ENCODE data around the gene GJB1.
"Not testable (repeated sequence)": the region's sequence is repeated elsewhere in the genome, so short reads cannot be mapped to it uniquely, and the experiment has no call there.

GJB1 gene

GRCh38 chrX:71256856-71257255, 33.8 kb downstream of the GJB1 start:
- no peak for DNase-seq

- DNase-seq, result not testable (repeated sequence)
These were observed 45.6 kb downstream of the GJB1 start for GRCh38 chrX:71268624-71269023.

GRCh38 chrX:71269801-71270395, 46.9 kb downstream of the GJB1 start:
- DNase-seq, result no peak

DNA sequence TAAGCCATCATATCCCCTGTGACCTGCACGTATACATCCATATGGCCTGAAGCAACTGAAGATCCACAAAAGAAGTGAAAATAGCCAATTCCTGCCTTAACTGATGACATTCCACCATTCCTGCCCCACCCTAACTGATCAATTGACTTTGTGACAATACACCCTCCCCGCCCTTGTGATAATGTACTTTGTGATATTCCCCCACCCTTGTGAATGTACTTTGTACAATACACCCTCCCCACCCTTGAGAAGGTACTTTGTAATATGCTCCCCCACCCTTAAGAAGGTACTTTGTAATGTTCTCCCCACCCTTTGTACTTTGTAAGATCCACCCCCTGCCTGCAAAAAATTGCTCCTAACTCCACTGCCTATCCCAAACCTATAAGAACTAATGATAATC, 49.3 kb downstream of the GJB1 start:
- DNase-seq, result not testable (repeated sequence)
